HG02840 (cell line): Measurements from ENCODE around the gene PALD1.

Source experiments
- ATAC-seq: cut with Tn5 transposase; IDR thresholded peaks from one replicate; pipeline ENCODE4 v1.9.1; 2021; ENCODE audit warnings: mild to moderate bottlenecking, moderate library complexity, moderate number of reproducible peaks; ENCODE audit not compliant: unreplicated experiment, low FRiP score

PALD1 gene

DNA sequence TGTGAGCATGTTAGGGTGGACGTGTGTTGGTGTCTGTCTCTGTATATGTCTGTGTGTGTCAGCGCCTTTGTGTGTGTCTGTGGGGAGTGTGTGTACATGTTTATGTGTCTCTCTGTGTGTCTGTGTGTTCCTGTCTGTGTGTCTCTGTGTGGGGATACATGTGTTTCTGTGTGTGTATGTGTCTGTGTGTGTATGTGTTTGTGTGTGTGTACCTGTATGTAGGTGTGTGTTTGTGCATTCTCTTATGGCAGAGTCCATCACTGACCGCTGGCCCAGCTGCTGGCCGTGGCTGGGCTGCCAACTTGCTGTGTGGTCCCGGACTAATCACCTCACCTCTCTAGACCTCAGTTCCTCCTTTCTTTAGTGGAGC, 54.6 kb downstream of the PALD1 start:
- ATAC-seq: no peak

- no peak for ATAC-seq
Measured at GRCh38 chr10:70534281-70534680, 55.7 kb downstream of the PALD1 start.

DNA sequence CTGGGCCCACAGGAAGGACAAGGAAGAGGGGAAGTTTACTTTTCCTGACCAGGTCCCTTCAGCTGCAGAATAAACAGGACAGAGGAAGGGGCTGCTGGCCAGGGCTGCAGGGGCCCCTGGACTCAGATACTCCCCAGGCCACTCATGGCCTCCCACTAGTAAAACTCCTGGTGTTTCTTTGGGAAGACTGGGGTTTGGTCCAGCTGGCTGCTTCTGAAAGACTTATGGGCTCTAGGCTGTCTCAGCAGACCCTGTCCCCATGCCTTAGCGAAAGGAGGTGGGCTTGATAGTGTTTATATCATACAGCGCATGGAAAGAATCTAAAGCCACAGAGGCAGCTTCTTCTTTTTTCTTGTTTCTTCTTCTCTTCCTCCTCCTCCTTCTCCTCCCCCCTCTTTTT, 56.4 kb downstream of the PALD1 start:
- ATAC-seq: no peak

GRCh38 chr10:70535451-70535850, 56.9 kb downstream of the PALD1 start:
- no peak for ATAC-seq

- no peak for ATAC-seq
Measured at GRCh38 chr10:70536196-70536861, 57.8 kb downstream of the PALD1 start.

DNA sequence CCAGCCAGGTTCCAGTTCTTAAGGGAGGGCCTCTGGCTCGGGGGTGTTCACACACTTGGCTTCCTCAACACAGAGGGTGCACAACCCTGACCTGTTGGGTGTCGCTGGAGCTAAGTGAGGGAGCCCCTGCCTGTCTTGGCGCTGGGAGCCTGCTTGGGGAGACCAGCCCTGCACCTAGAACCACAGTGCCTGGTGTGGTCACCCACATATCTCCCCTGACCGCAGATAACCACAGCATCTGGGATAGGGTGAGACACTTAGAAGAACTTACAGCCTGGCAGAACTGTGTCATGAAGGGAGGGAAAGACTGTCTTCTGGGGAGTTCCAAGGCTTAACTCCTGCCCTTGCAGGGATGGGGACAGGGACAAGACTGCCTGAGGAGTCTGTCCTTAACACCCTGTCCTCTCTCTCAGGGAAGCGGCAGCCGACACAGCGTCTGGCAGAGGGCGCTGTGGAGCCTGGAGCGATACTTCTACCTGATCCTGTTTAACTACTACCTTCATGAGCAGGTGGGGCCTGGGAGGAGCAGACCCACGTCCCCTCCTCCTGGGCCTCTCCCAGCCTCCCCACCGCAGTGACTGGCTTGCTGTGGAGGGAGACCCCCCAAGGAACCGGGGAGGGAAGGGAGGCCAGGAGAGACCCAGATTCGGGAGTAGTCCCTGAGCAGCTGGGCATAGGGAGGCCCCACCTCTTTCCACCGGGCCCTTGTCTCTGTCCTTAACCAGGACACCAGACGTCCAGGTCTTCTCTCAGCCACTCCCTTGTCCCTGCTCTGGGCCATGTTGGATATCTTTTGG, 59.0 kb downstream of the PALD1 start:
- no peak for ATAC-seq

DNA sequence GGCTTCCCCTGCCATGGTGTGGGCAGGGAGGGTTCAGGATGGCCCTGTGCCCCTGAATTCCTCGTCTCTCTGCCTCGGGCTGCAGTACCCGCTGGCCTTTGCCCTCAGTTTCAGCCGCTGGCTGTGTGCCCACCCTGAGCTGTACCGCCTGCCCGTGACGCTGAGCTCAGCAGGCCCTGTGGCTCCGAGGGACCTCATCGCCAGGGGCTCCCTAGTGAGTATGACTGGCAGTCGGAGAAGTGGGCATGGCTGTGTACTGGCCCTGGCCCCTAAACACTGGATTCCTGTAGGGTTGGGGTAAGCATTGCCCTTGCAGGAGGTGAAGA, 59.6 kb downstream of the PALD1 start:
- ATAC-seq: no peak

DNA sequence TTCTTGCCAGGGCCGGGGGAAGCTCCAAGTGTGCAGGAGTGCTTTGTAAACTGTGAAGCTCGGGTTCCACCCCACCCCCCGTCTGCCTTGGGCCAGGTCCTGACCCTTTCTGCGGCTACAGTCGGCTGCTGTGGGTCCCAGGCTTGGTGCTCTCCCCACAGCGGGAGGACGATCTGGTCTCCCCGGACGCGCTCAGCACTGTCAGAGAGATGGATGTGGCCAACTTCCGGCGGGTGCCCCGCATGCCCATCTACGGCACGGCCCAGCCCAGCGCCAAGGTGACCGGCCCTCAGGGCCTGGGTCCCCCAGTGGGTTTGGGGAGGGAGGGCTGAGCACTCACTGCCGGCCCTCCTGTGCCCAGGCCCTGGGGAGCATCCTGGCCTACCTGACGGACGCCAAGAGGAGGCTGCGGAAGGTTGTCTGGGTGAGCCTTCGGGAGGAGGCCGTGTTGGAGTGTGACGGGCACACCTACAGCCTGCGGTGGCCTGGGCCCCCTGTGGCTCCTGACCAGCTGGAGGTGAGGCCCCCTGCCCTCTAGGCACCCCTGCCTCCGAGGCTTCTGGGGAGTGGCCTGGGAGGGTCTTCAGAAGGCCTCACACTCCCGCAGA, 60.3 kb downstream of the PALD1 start:
- no peak for ATAC-seq

DNA sequence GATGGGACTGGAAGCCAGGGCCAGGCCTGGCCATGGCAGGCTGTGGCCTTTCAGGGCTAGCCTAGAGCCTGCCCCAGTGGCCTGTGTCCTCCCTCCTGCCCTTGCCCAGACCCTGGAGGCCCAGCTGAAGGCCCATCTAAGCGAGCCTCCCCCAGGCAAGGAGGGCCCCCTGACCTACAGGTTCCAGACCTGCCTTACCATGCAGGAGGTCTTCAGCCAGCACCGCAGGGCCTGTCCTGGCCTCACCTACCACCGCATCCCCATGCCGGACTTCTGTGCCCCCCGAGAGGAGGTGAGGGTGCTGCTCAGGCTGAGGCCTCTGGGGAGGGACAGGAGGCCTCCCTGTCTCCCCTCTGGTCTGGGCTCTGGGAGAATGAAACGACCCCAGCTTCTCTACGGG, 60.9 kb downstream of the PALD1 start:
- ATAC-seq: no peak

GRCh38 chr10:70540089-70540788, 61.7 kb downstream of the PALD1 start:
- ATAC-seq: no peak

DNA sequence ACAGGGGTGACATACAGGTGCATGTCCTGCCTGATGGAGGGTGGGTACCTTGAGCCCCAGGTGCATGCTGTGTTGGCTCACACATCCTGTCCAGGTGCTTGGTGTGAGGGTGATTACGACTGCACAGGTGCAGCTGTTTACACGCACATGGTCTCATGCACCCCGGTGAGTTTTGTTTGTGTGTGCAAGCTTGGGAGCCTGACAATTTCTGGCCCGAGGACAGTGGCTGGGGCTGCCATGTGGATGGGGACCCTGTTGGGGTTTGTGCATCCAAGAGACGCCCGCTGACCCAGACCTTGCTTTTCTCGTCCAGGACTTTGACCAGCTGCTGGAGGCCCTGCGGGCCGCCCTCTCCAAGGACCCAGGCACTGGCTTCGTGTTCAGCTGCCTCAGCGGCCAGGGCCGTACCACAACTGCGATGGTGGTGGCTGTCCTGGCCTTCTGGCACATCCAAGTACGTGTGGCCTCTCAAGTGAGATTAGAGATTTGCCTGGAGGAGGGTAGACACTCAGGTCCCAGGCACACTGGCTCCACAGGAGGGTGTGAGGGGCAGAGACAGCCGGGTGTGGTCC, 62.3 kb downstream of the PALD1 start:
- ATAC-seq: no peak

GRCh38 chr10:70541736-70542564, 63.4 kb downstream of the PALD1 start:
- ATAC-seq: no peak

GRCh38 chr10:70542565-70542938, 64.0 kb downstream of the PALD1 start:
- ATAC-seq: no peak

DNA sequence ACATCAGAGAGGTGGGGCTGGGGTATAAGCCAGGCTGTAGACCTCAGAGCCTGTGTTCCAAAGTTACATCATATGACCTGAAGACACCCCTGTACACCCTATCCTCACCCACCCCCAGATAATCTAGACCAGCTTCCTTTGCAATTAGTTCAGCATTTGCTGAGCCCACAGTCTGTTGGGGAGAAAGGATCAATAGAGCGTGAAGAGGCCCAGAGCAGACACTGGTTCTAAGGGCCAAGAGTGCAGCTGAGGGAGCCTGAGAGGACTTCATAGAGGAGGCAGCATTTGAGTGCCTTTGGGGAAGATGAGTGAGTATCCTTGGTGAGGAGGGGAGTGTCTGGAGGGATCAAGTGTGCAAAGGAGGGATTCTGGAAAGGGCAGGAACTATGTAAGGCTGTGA, 65.3 kb downstream of the PALD1 start:
- ATAC-seq: no peak

- ATAC-seq: no peak
Measured at GRCh38 chr10:70544431-70545340, 66.1 kb downstream of the PALD1 start.

DNA sequence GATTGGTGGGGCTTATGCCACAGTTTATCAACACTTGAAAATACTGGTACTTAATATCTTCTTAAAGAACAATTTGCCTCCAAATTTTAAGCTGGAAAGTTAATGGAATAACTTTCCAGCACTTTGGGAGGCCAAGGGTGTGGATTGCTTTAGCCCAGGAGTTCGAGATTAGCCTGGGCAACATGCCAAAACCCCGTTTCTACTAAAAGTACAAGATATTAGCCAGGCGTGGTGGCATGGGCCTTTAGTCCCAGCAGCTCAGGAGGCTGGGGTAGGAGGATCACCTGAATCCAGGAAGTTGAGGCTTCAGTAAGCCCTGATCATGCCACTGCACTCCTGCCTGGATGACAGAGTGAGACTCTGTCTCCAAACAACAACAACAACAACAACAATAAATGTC, 68.0 kb downstream of the PALD1 start:
- no peak for ATAC-seq

- no peak for ATAC-seq
Measured at GRCh38 chr10:70549351-70549961, 70.9 kb downstream of the PALD1 start.

GRCh38 chr10:70549962-70550458, 71.4 kb downstream of the PALD1 start:
- ATAC-seq: peak; percentile 62

DNA sequence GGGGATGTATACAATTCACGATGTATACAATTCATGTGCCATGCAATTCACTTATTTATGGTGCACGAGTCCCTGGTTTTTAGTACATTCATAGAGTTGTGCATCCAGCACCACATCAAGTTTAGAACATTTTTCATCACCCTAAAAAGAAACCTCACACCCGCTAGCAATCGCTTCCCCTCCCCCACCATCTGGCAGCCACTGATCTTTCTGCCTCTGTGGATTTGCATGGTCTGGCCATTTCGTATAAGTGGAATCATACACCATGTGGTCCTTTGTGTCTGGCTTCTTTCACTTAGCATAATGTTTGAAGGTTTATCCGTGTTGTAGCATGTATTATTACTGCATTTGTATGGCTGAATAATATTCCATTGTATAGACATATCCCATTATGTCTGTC, 71.9 kb downstream of the PALD1 start:
- no peak for ATAC-seq
